Posterior cingulate gyrus (tissue), 11 donors: ENCODE data around the gene FOXA1.

Experiments
- DNase-seq, 10 donors: peaks; one replicate each; pipeline versions ENCODE4 v3.0.0 to v3.0.0-alpha.2; 2020 to 2021; ENCODE audit warnings: mixed read lengths in 3 of 10
- intact Hi-C: fragments of 100-400 bp; cut with DNase I; formaldehyde crosslinking; loops from one replicate; pipeline ENCODE4 v1.15.1; 2023

FOXA1 gene

GRCh38 chr14:37591941-37592481 is 3.0 kb downstream of the FOXA1 start:
- DNase-seq = peak in 2 of 10 donors; percentile 48 to 74
- intact Hi-C loops = loop anchor here (10.0 kb wide), 1 partner anchor 347 kb away; no protein-coding TSS in a partner anchor

GRCh38 chr14:37591311-37591940 is 3.6 kb downstream of the FOXA1 start:
- peak in 2 of 10 donors; percentile 46 to 76 for DNase-seq
- intact Hi-C loops = loop anchor here (10.0 kb wide), 1 partner anchor 347 kb away; no protein-coding TSS in a partner anchor

- DNase-seq = no peak
- intact Hi-C loops = loop anchor here (10.0 kb wide), 1 partner anchor 346 kb away; no protein-coding TSS in a partner anchor
These were observed 4.5 kb downstream of the FOXA1 start for GRCh38 chr14:37590428-37591139.

- DNase-seq = no peak
- intact Hi-C loops = loop anchor here (10.0 kb wide), 1 partner anchor 345 kb away; no protein-coding TSS in a partner anchor
These were observed 5.2 kb downstream of the FOXA1 start for GRCh38 chr14:37589715-37590427.

GRCh38 chr14:37588956-37589714 is 5.9 kb downstream of the FOXA1 start:
- intact Hi-C loops = no loop called here
- DNase-seq = no peak

GRCh38 chr14:37588667-37588955 is 6.4 kb downstream of the FOXA1 start:
- intact Hi-C loops = no loop called here
- no peak for DNase-seq

- intact Hi-C loops = no loop called here
- DNase-seq = peak in 1 of 10 donors; percentile 75
These were observed 7.0 kb downstream of the FOXA1 start for GRCh38 chr14:37587881-37588666.

- intact Hi-C loops = no loop called here
- DNase-seq = no peak
These were observed 7.8 kb downstream of the FOXA1 start for GRCh38 chr14:37587131-37587803.

- intact Hi-C loops = no loop called here
- no peak for DNase-seq
These were observed 8.3 kb downstream of the FOXA1 start for GRCh38 chr14:37586797-37587130.

- no peak for DNase-seq
- intact Hi-C loops = no loop called here
These were observed 8.9 kb downstream of the FOXA1 start for GRCh38 chr14:37585971-37586796.

- peak in 1 of 10 donors; percentile 61 for DNase-seq
- intact Hi-C loops = no loop called here
These were observed 9.9 kb downstream of the FOXA1 start for GRCh38 chr14:37585101-37585511.

GRCh38 chr14:37584211-37585100 is 10.6 kb downstream of the FOXA1 start:
- DNase-seq = peak in 3 of 10 donors; percentile 53 to 72 (median 64)
- intact Hi-C loops = no loop called here

GRCh38 chr14:37583358-37584210 is 11.5 kb downstream of the FOXA1 start:
- peak in 2 of 10 donors; percentile 63 to 78 for DNase-seq
- intact Hi-C loops = no loop called here

- no peak for DNase-seq
- intact Hi-C loops = no loop called here
These were observed 14.9 kb downstream of the FOXA1 start for GRCh38 chr14:37580146-37580545.

GRCh38 chr14:37579274-37579673 is 15.8 kb downstream of the FOXA1 start:
- peak in 1 of 10 donors; percentile 27 for DNase-seq
- intact Hi-C loops = no loop called here

GRCh38 chr14:37573356-37573755 is 21.7 kb downstream of the FOXA1 start:
- no peak for DNase-seq
- intact Hi-C loops = no loop called here
